AG09319 (cell line): ENCODE measurements around the gene WDR70.

Experiments used
- DNase-seq: peaks from one replicate; pipeline ENCODE4 v3.0.0-alpha.2; 2010; ENCODE audit warnings: low read depth; ENCODE audit errors: extremely low read depth
- TF ChIP-seq, protein P1 (sequence below): IDR thresholded peaks from 2 replicates; pipeline ENCODE4 v1.5.1; 2011; ENCODE audit warnings: low read depth, mild to moderate bottlenecking, inconsistent platforms, low read length, moderate library complexity

WDR70 gene

GRCh38 chr5:37569466-37569865 lies 190.3 kb downstream of the WDR70 start:
- TF ChIP-seq, protein P1, sequence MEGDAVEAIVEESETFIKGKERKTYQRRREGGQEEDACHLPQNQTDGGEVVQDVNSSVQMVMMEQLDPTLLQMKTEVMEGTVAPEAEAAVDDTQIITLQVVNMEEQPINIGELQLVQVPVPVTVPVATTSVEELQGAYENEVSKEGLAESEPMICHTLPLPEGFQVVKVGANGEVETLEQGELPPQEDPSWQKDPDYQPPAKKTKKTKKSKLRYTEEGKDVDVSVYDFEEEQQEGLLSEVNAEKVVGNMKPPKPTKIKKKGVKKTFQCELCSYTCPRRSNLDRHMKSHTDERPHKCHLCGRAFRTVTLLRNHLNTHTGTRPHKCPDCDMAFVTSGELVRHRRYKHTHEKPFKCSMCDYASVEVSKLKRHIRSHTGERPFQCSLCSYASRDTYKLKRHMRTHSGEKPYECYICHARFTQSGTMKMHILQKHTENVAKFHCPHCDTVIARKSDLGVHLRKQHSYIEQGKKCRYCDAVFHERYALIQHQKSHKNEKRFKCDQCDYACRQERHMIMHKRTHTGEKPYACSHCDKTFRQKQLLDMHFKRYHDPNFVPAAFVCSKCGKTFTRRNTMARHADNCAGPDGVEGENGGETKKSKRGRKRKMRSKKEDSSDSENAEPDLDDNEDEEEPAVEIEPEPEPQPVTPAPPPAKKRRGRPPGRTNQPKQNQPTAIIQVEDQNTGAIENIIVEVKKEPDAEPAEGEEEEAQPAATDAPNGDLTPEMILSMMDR = no peak
- no peak for DNase-seq

DNA sequence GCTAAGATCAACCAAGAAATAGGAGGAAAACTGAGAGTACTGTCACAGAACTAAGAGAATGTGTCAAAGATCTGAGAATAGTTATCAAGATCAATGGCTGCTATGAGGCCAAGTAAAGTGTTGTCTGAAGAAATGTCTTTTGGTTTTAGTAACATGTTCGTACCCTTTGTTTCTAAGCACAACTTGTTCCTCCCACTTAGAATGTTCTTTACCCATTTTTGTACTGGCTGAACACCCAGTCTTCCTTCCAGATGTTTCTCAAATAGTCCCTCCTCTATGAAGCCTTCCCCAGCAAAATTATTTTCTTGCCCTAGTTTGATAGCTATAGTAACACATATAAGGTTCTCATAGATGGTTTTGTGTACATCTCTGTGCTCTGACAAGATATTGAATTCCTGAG lies 191.5 kb downstream of the WDR70 start:
- TF ChIP-seq, protein P1 = no peak
- DNase-seq = no peak

DNA sequence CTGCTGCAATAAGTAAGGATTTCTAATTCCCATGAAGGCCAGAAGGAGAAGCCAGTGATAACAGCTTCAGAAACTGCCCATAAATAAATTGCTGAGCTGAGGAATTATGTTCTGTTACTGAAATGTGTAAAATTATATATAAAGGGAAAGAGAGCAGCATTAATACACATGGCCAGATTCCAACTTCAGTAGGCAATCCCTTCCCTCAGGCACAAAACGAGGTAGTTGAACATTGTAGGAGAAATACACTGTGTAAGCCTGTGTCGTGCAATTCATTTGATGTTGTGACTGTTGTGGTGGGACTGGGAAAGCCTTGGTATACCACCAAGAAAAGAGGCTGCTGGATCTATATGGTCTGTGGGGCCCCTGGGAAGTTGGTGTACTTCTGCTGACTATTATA lies 192.9 kb downstream of the WDR70 start:
- no peak for DNase-seq
- TF ChIP-seq, protein P1 = no peak

DNA sequence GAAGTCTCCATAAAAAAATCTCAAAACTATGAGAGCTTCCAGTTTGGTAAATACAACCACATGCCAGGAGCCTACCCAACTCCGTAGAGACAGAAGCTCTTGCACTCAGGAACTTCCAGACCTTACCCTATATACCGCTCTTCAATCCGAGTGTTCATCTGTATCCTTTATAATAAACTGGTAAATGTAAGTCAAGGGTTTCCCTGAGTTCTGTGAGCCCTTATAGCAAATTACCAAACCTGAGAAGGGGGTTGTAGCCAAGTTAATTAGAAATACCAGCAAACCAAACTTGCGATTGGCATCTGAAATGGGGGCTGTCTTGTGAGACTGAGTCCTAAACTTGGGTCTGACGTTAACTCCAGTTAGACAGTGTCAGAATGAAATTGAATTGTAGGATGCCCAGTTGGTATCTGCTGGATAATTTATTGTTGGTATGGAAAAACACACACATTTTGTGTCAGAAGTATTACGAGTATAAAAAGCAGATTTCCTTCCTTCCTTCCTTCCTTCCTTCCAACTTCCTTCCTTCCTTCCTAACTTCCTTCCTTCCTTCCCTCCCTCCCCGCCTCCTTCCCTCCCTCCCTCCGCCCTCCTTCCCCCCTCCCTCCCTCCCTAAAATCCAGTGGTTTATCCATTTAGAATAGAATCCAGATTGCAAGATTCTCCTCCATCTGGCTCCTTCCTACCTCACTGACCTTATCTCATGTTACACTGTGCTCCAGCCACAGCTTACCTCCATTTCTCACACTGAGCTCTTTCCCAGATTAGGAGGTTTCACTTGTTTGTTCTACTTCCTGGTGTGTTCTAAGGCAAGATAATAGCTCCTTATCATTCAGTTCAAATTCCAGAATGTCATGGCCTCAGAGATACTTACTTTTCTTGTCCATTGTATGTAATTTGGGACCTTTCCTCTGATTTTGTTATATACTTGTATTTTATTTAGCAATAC lies 196.7 kb downstream of the WDR70 start:
- TF ChIP-seq, protein P1 = no peak
- no peak for DNase-seq

- TF ChIP-seq, protein P1 = no peak
- no peak for DNase-seq
These were observed 197.4 kb downstream of the WDR70 start for GRCh38 chr5:37576552-37576951.

DNA sequence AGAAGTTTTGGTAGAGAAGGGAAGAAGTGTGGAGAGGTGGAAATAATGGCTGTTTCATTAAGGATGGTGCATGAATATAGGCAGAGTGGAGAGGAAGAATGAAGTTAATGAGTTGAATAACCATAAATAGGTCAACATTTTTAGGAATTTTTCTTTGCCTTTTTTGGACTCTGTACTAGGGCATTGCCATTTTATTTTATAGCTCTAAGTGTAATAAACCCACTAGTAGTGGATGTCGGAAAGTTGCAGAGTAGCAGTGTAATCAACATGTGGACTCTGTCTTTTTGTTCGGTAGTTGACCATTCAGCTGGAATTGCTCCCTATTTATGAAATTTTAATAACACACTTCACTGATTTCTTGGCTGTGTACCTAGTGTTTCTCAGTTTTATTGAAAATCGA lies 199.1 kb downstream of the WDR70 start:
- DNase-seq = no peak
- TF ChIP-seq, protein P1 = no peak

- TF ChIP-seq, protein P1 = no peak
- DNase-seq = peak; percentile 20
These were observed 201.0 kb downstream of the WDR70 start for GRCh38 chr5:37580106-37580505.
